Ammon's horn (tissue), 1 donor: ENCODE results near the gene SUPT20H.
"Not testable (repeated sequence)": the region's sequence is repeated elsewhere in the genome, so short reads cannot be mapped to it uniquely, and the experiment has no call there.

ENCODE experiments used
- DNase-seq: peaks from one replicate; pipeline ENCODE4 v3.0.0-alpha.2; 2016; ENCODE audit warnings: low spot score

SUPT20H gene

GRCh38 chr13:37069597-37070103, 10.2 kb upstream of the SUPT20H start:
- no peak for DNase-seq

GRCh38 chr13:37068962-37069361, 9.5 kb upstream of the SUPT20H start:
- DNase-seq: no peak

GRCh38 chr13:37067874-37068273, 8.4 kb upstream of the SUPT20H start:
- no peak for DNase-seq

GRCh38 chr13:37065890-37066526, 6.5 kb upstream of the SUPT20H start:
- DNase-seq: no peak

GRCh38 chr13:37059848-37060192, 332 bp upstream of the SUPT20H start:
- no peak for DNase-seq

- DNase-seq: not testable (repeated sequence)
These were observed 3.3 kb downstream of the SUPT20H start for GRCh38 chr13:37056228-37056627.

GRCh38 chr13:37053111-37053510, 6.4 kb downstream of the SUPT20H start:
- DNase-seq: not testable (repeated sequence)

- no peak for DNase-seq
These were observed 9.7 kb downstream of the SUPT20H start for GRCh38 chr13:37049810-37050209.

- no peak for DNase-seq
These were observed 11.6 kb downstream of the SUPT20H start for GRCh38 chr13:37047846-37048245.

- no peak for DNase-seq
These were observed 12.5 kb downstream of the SUPT20H start for GRCh38 chr13:37047032-37047431.

GRCh38 chr13:37046062-37046461, 13.4 kb downstream of the SUPT20H start:
- DNase-seq: no peak

GRCh38 chr13:37040789-37041188, 18.7 kb downstream of the SUPT20H start:
- no peak for DNase-seq

- DNase-seq: no peak
These were observed 19.6 kb downstream of the SUPT20H start for GRCh38 chr13:37039896-37040295.

- no peak for DNase-seq
These were observed 22.2 kb downstream of the SUPT20H start for GRCh38 chr13:37037241-37037640.

- no peak for DNase-seq
These were observed 29.9 kb downstream of the SUPT20H start for GRCh38 chr13:37029617-37030016.

GRCh38 chr13:37027639-37028038, 31.8 kb downstream of the SUPT20H start:
- DNase-seq: no peak

- DNase-seq: no peak
These were observed 32.7 kb downstream of the SUPT20H start for GRCh38 chr13:37026771-37027170.

GRCh38 chr13:37023871-37024270, 35.6 kb downstream of the SUPT20H start:
- DNase-seq: no peak

- no peak for DNase-seq
These were observed 44.9 kb downstream of the SUPT20H start for GRCh38 chr13:37014609-37015008.

GRCh38 chr13:37011788-37012187, 47.7 kb downstream of the SUPT20H start:
- DNase-seq: no peak

GRCh38 chr13:37011002-37011401, 48.5 kb downstream of the SUPT20H start:
- no peak for DNase-seq

- no peak for DNase-seq
These were observed 49.1 kb downstream of the SUPT20H start for GRCh38 chr13:37010424-37010823.

- no peak for DNase-seq
These were observed 49.8 kb downstream of the SUPT20H start for GRCh38 chr13:37009692-37010091.

- no peak for DNase-seq
These were observed 57.6 kb downstream of the SUPT20H start for GRCh38 chr13:37001921-37002250.
